Stimulated activated CD4-positive, alpha-beta T cell treated with anti-CD3 and anti-CD28 coated beads, Interleukin-1b, Interleukin-23, amount 100 ng/mL, for 48 hours (primary cell): ENCODE data around the gene PRKCA.
"Not testable (repeated sequence)": the region's sequence is repeated elsewhere in the genome, so short reads cannot be mapped to it uniquely, and the experiment has no call there.

Source experiments
- DNase-seq: peaks from one replicate; pipeline ENCODE4 v3.0.0-alpha.2; 2020

PRKCA gene

DNA sequence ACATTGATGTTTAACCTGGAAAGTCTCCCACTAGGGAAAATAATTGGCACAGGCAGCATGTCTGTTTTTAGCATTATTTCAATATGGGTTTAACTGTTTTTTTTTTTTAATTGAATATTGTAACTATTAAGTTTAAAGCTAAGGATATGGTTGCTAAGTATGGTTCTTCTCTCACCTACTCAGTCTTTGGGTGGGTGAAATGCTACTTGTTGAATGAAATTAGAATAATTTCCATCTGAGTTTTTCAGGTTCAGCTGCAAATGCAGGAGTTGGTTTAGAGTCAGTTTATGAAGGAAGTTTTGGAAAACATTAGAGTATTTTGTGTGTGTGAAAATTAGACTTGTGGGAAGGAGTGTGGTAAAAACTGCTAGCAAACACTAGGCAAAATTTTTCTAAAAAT, 93.5 kb downstream of the PRKCA start:
- no peak for DNase-seq

DNA sequence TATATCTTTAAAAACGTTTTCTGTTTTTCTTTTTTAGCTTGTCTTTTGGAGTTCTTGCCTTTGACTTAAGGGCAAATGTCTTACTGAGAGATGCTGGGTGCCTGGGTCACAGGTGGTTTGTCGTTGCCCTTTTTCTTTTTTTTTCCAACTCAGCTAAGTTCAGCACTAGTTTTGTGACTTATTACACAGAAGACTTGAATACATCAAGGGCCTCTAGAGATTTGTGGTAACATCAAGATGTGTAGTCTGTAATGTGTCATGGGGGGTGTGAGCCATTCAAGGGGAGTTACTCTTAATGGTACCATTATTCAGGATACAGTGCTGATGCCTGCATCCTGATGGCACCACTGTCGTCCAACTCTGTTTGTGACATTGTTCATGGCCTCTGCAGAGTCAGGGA, 95.1 kb downstream of the PRKCA start:
- DNase-seq = peak; percentile 21

DNA sequence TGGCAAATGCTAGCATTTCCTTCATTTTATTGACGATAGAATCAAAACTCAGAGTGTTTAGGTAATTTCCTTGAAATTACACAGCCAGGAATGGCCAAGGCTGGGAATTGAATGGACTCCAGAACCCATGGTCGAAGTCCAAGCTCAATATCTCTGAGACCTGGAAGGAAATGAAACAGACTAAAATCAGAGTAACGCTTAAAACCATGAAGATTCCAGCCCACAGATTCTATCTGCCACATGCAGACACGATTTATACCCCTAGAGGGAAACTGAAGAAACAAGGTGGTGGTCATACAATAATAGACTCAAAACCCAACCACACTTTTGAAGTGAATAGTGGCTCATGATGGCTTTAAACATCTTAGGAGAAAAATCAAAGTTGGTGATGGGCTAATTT, 95.6 kb downstream of the PRKCA start:
- DNase-seq = no peak

DNA sequence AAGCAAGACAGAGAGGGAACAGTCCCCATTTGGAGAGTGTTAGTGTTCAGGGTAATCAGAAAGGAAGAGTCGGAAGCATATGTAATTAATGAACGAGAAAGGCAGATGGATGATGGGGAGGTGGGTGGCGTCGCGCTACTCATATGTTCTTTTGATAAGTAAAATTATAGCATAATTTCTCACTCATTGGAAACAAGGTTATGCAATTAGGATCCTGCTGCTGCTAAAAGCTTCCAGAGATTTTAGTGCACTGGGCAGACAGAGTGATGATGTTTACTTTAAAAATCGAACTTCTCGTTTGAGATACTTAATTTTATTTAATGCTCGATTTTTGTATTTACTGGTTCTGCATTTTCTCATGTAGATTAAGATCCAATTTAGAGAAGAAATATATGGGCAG, 96.2 kb downstream of the PRKCA start:
- no peak for DNase-seq

DNA sequence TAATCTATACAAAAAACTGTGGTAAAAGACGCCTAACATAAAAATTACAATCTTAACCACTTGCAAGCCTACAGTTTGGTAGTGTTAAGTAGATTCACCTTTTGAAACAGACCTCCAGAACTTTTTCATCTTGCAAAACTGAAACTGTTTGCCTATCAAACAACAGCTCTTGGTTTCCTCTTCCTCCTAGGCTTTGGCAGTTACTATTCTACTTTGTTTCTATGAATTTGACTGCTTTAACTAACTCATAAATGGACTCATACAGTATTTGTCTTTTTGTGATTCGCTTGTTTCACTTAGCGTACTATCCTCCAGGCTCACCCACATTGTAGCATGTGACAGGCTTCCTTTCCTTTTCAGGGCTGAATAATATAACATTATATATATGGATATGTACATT, 97.0 kb downstream of the PRKCA start:
- DNase-seq = no peak

DNA sequence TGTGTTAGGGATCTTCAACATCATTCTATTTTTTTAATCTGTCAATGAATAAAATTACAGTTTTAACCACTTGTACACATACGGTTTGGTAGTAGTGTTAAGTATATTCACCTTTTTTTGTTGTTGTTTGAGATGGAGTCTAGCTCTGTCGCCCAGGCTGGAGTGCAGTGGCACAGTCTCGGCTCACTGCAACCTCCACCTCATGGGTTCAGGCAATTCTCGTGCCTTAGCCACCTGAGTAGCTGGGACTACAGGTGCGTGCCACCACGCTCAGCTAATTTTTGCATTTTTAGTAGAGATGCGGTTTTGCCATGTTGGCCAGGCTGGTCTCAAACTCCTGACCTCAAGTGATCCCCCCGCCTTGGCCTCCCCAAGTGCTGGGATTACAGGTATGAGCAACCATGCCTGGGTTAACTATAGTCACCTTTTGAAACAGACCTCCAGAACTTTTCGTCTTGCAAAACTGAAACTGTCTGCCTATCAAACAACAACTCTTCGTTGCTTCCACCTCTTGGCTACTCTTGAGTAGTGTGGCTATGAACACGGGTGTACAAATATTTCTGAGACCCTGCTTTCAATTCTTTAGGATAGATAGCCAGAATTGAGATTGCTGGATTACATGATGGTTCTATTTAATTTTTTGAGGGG, 97.8 kb downstream of the PRKCA start:
- not testable (repeated sequence) for DNase-seq

DNA sequence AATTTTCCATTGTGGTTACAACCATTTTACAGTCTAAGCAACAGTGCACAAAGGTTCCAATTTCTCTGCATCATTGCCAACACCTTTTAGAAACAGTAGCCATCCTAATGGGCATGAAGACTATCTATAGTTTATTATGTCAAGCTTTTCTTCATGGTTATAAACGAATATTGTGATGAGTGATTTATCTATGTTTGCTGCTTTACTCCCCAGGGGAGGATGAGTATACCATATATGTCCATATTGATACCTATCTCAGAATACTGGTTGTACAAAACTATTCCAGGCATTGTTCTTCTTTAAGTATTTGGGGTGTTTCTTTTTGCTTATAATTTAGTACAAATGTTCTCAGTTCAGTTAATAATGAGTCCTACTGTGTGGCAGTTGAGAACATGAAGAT, 98.3 kb downstream of the PRKCA start:
- DNase-seq = no peak

DNA sequence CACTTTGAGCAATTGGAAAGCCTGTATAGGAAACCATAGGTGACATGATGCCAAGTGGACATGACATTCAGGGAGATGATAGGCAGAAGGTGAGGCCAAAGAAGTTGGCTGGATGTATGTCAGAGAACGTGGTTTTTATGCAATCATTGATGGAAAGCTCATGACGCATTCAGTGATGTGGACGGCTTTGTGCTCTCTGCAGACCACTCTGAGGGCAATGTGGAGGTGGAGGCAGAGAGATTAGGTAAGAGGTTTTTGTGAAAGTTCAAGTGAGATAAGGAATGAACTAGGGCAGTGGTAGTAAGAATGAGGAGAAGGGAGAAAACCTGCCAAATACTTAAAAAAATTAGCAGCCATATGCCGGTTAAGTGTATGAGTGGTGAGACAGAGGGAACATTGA, 99.0 kb downstream of the PRKCA start:
- DNase-seq = no peak

DNA sequence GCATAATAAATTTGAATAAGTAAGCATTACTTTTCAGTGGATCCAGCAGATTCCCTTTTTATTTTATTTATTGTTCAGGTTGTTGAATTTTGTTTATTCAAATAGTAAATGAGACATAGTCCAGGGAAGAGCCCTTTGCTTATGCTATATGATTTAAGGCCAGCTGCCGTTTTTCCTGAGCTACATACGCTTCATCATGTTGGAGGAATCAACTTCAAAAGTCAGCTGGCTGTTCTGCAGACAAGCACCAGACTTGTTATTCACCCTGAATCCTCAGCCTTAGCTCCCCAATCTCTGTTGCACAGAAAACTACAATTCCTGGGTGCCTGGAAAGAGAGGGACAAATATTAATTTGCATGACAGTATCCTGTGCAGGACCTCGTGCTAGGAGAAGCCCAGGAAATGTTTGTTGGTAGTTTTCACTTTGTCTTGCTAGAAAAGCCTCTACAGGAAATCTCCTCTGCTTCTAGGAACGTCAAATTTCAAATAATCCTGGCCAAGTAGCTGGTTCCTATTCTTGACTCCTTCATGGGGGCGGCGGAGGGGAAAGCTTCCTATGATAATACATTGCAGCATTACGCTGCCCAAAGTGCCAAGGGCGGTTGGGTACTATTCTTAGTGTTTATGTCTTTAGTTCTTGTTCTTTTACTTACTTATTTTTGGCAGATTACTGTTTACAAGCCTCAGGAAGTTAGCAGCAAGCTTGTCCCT, 101.6 kb downstream of the PRKCA start:
- DNase-seq = no peak

DNA sequence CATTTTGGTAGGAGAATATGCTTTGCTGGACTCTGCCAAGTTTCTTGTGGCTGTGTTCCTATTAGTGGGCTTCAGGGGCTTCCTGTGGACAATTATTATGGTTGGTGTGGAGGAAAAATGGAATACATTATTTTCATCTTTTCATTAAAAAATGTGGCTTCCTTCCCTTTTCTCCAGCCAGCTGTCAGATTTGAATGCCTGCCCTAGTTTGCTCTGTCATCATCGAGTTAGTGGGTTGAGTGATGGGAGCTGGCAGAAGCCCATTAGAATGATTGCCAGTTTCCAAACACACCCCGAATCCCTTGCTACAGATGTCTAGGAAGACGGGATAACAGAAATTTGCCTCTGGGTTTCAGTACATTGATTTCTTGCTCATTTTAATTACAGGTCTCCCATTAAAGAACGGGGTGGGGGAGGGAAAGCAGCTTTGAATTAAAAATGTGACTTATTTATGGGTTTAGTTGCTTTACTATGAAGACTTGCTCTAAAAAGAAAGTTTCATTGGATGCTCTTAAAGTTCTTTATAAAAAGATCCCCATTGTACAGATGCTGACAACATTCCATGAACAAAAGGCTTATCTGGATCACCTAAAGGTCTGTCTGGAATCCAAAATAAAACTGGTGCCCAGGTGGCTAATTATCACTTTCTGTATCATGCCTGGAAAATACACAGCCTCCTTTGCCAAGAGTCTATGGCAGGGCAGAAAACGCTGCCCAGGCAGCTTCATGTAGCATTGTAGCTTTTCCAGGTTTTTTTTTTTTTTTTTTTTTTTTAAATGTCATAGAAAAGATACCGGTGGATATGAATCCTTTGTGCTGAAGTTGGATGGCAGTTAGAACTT, 103.6 kb downstream of the PRKCA start:
- DNase-seq = no peak

DNA sequence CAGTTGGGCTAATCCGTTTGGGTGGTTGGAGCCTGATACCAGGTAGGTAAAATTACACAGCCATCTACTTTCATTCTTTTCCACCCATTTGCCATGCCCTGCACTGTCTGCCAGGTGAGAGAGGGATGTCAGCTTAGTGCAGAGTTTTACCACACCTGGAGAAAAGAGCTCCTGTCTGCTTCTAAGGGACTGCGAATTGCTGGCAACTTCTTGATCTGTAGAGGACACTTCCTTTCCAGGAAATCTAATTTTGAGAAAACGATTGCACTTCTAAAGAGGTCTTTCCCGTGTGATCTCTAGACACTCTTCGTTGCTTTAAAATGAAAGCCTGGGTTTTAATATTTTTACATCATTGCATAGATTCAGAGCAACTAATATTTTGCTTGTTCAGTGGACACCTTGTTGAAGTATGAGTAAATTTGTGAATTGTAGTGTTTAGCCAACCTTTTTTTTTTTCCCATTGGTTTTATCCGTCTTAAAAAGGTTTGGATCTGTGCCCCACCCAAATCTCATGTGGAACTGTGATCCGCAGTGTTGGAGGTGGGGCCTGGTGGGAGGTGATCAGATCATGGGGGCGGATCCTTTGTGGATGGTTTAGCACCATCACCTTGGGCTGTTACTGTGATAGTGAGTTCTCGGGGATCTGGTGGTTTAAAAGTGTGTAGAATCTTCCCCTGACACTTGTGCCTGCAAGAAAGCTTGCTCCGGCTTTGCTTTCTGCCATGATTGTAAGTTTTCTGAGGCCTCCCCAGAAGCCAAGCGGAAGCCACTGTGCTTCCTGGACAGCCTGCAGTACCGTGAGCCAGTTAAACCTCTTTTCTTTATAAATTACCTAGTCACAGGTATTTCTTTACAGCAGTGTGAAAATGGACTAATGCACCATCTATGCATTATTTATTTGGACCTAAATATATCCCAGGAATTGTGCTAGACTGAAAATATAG, 104.6 kb downstream of the PRKCA start:
- DNase-seq = no peak

DNA sequence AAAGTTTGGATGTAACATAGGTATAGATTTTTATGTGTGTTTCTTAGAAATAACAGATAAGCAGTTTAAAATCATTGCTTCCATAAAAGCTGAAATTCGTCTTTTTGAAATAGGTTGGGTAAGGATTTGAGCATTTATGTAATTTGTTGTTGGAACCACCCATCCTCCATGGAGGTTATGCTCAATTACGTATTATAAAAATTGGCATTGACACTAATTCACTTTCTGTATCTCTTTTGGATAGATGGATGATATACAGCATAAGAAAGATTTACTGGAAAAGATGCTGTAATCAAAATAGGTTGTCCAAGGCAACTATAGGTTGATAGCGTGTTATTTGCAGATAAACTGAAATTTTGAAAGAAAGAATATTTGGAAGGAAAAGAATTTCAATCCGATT, 105.5 kb downstream of the PRKCA start:
- no peak for DNase-seq

DNA sequence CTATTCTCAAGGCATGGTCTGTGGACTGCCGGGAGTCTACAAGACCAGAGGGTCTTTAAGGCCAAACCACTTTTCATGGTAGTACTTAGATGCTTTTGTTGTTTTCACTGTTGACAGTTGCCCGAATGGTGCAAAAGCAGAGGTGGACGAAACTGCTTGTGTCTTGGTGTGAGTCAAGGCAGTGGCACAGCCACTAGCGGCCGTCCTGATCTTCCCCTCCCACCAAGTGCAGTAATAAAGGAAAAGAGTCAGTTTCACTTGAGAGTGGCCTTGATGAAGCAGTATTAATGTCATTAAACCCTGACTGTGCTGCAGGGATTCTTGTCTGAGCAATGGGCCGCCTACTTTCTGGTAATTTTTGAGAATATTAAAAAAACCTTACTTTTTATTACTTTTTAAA, 109.1 kb downstream of the PRKCA start:
- no peak for DNase-seq

DNA sequence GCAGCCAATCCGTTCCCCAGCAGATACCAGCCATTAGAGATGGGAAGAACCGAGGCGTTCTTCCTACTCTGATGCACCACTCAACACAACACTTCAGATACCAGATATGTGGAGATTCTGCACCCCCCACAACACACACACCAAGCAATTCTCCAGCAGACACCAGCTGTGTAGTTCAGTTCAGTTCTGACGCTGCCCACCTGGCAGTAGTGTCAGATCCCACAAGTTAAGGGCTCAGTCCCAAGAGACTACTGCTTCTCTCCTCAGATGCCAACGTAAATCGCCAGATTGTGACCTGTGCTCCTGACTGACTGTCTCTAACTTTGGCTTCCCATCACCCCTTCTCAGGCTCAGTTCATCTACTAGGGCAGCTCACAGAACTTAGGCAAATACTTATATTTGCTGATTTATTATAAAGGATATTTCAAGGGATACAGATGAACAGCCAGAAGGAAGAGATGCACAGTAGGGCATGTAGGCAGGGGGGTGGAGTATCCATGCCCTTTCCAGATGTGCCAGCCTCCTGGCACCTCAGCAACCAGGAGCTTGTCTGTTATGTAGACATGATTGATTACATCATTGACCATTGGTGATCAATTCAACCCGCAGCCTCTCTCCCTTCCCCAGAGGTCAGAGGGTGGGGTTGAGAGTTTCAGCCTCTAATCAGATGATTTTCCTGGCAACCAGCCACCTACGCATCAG, 110.6 kb downstream of the PRKCA start:
- DNase-seq = no peak

DNA sequence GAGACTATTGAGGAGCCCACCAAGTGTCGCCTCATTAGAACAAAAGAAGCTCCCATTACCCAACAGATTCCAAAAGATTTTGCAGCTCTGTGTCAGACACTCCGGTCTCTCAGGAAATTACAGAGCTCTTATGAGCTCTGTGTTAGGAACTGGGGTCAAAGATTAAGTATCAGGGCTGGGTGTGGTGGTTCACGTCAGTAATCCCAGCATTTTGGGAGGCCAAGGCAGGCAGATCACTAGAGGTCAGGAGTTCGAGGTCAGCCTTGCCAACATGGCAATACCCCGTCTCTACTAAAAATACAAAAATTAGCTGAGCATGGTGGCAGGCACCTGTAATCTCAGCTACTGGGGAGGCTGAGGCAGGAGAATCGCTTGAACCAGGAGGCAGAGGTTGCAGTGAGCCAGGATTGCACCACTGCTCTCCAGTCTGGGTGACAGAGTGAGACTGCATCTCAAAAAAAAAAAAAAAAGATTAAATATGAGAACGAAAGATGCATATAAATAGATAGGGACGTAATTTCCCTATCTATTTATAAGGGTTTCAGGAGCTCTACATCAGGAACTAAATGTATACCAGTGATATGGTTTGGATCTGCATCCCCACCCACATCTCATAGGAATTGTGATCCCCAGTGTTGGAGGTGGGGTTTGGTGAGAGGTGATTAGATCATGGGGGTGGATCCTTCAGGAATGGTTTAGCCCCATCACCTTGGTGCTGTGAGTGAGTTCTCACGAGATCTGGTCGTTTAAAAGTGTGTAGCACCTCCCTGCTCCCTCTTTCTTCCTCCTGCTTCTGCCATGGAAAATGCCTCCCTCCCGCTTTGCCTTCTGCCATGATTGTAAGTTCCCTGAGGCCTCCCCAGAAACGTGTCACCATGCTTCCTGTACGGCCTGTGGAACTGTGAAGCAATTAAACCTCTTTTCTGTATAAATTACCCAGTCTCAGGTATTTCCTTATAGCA, 111.4 kb downstream of the PRKCA start:
- no peak for DNase-seq

DNA sequence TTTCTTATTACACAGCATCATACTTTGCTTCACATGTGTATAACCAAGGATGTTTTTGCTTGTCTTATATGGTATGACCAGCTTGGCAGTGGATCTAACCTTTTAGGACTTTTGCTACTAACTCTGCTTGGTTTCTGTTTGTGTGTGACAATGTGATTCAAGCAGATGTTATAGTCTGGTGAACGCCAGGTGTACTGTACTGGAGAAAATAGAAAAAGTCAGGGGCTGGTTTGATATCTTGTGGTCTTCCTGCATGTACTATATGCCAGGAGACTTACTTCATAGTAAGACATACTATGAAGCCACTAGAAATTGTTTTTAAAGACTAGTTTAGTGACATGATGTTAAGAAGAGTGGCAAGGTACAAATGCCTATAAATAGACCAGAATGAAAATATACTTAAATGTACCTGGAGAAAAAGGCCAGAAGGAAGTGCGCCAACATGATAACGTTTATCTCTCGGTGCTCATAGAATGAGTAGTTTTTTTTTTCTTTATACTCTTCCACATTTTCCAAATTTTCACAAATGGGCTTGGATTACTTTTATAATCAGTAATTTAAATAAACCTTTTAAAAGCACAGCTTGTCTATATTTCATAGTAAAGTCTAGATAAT, 112.3 kb downstream of the PRKCA start:
- DNase-seq = no peak

DNA sequence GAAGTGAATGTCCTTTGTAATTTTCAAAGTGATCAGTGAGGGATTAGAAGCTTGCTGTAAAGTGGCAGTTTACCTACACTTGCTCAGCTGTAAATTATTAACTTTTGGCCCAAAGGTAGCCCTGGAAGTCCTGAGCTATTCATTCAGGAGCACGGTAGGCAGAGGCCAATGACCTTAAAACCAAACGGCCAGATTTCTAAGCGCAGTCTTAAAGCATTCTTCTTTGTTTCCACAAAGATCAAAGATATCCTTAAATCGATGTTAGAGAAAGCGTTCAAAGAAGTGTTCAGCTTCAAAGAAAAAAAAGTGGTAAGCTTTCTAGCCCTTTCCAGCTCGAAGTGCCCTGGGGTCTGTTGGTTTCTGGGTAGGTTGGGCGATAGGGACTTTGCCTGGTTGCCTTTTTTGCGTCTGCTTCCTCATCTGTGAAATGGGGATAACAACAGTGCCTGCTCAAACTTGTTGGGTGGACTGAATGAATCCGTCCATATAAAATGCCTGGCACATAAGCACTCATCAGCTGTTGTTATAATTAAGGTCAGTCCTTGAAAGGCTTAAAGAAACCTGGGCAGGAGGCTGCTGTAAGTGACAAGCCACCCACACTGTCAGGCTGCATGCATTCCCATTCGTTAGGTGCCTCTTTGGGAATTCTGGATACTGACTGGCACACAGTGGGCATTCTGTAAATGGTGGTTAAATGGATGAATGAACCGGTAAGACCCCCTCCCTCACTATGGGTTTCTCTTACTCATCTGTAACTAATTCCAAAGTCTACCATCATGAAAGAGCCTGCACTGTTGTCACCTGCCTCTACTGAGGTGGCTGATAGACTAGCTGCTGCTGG, 113.2 kb downstream of the PRKCA start:
- DNase-seq = no peak

DNA sequence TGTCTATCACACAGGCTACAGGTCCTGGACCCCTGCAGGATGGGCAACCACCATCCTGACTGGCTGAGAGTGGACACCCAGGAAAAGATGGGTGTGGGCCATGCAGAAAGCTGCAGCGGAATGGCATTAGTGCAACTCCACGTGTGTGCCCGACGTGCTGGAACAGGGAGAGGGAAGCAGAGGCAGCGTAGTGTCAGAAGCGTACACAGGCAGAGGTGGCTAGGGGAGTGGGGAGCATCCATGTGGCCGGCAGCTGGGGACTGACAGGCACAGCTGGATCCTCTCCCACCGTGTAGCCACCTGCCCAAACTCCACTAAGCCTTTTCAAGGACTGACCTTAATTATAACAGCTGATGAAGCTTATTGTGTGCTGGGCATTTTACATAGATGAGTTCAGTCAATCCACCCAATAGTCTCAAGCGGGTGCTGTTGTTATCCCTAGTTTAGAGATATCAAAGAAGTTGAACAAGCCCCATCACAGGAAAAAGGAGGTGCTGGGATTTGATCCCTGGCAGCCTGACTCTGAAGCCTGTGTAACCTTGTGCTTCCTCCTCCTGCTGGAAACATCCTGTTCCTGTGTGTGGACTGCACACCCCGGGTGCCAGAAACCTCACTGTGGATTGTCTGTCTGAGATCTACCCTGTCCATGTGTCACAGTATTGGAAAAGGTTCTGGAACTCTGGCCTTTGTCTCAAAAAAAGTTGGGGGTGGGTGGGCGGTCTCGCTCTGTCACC, 114.0 kb downstream of the PRKCA start:
- no peak for DNase-seq

DNA sequence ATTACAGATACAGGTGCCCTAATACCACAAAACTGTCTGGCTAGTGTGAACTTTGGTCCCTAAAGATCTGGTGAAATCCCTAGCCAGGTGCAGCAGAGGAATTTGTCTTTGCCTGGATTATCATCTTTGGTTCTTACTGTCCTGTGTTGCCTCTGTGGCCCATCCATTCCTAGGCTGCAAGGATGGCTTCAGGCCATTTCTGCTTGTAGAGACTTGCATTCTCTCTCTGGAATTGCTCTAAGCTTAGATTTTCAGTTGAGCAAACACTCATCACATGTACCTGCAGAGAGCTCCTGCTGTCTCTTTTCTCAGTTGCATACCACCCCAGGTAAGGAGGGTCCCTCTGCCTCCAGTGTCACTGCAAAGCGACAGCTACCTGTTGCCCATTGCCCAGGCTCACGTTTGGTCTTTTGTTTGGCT, 114.9 kb downstream of the PRKCA start:
- DNase-seq = no peak
